Activated CD8-positive, alpha-beta T cell treated with anti-CD3 and anti-CD28 coated beads, Interleukin-2, amount 10 ng/mL, durations not matched to agents 7 days and 5 days (primary cell): ENCODE measurements around the gene ZC3H11A. TPM values are rescaled to one million over a fixed set of nuclear protein-coding genes. Genes with fewer than 3 reads are reported as not detected.

ENCODE experiments used
- ATAC-seq: fragments of 150-1000 bp; cut with Tn5 transposase; one replicate; pipeline ENCODE4 v1.10.0; 2021; ENCODE audit warnings: moderate library complexity
- CTCF ChIA-PET: fragments of 350-600 bp; sonication (Branson Sonifier 250); formaldehyde crosslinking; loops from one replicate; lab custom pipeline; 2021; ENCODE audit warnings: antibody characterized with exemption; lab: Charles Lee
- POLR2A ChIA-PET: fragments of 350-600 bp; sonication (Branson Sonifier 250); formaldehyde crosslinking; loops from one replicate; lab custom pipeline; 2021; ENCODE audit warnings: antibody characterized with exemption; lab: Charles Lee
- DNase-seq: peaks from one replicate; pipeline ENCODE4 v3.0.0-alpha.2; 2020
- H3K27ac Mint-ChIP-seq: one replicate; pipeline ENCODE4 v1.8.0; 2021; ENCODE audit warnings: mild to moderate bottlenecking, mixed read lengths
- H3K27me3 Mint-ChIP-seq: one replicate; pipeline ENCODE4 v1.8.0; 2021; ENCODE audit warnings: low read depth, mixed read lengths
- H3K36me3 Mint-ChIP-seq: one replicate; pipeline ENCODE4 v1.8.0; 2021; ENCODE audit warnings: low read depth, mixed read lengths
- H3K4me1 Mint-ChIP-seq: one replicate; pipeline ENCODE4 v1.8.0; 2021; ENCODE audit warnings: low read depth, mixed read lengths
- H3K4me3 Mint-ChIP-seq: one replicate; pipeline ENCODE4 v1.8.0; 2021; ENCODE audit warnings: mild to moderate bottlenecking, mixed read lengths
- H3K9me3 Mint-ChIP-seq: one replicate; pipeline ENCODE4 v1.8.0; 2022; ENCODE audit warnings: mixed read lengths; ENCODE audit not compliant: insufficient read depth
- total RNA-seq, 2 experiments: library from RNA; stranded (reverse); gene quantifications; one replicate each; pipeline ENCODE4 v1.2.3, GENCODE V29; 2021

Gene ZC3H11A
- total RNA-seq, 2 experiments from 2014 or later, result 79.0 to 84.0 TPM

- CTCF ChIA-PET, result interaction anchor here (0.6 to 1.9 kb wide), 17 partner anchors 10 to 276 kb away, joined by 3 to 7 read pairs (median 3); partner anchors contain the start of gene ATP2B4
- POLR2A ChIA-PET, result interaction anchor here (0.7 to 3.2 kb wide), 36 partner anchors 9 to 477 kb away, joined by 3 to 27 read pairs (median 5); partner anchors contain the start of gene ATP2B4
- Mint-ChIP-seq H3K27ac (peak overlapping the region; percentile 99), H3K4me3 (peak overlapping the region; percentile 90), H3K27me3 (no peaks in the 10 kb centered on the region), H3K9me3 (no peaks in the 10 kb centered on the region), H3K36me3 (peaks cover 16% of the 10 kb centered on the region), H3K4me1 (peaks cover 48% of the 10 kb centered on the region)
- no peak for DNase-seq
- ATAC-seq, result peak; percentile 10
Observed at GRCh38 chr1:203764105-203765028, 31.1 kb upstream of the ZC3H11A start.

- ChIA-PET CTCF (interaction anchor here (0.7 to 1.9 kb wide), 20 partner anchors 9 to 498 kb away, joined by 3 to 7 read pairs (median 3); partner anchors contain the start of gene ATP2B4), POLR2A (interaction anchor here (0.7 to 3.2 kb wide), 39 partner anchors 9 to 478 kb away, joined by 3 to 27 read pairs (median 5); partner anchors contain the start of gene ATP2B4)
- H3K27ac Mint-ChIP-seq, result peak within 1 kb of the TSS; percentile 99
- DNase-seq (peak; percentile 90), ATAC-seq (peak; percentile 86)
- H3K9me3 Mint-ChIP-seq, result no peaks in the 10 kb centered on the region
- H3K27me3 Mint-ChIP-seq, result no peaks in the 10 kb centered on the region
- H3K4me1 Mint-ChIP-seq, result peaks cover 50% of the 10 kb centered on the region
- H3K4me3 Mint-ChIP-seq, result peak within 1 kb of the TSS; percentile 90
- H3K36me3 Mint-ChIP-seq, result peaks cover 18% of the 10 kb centered on the region
Observed at GRCh38 chr1:203765029-203765837, 30.2 kb upstream of the ZC3H11A start, which contains the start of gene LAX1. Gene LAX1, plus strand, starts transcription at chr1:203765183. Its CDS starts 383 bp downstream, at chr1:203765566.

GRCh38 chr1:203768256-203768655 is 27.2 kb upstream of the ZC3H11A start:
- H3K4me3 Mint-ChIP-seq, result no peak overlapping the region
- peak overlapping the region; percentile 34 for H3K27ac Mint-ChIP-seq
- H3K9me3 Mint-ChIP-seq, result no peaks in the 10 kb centered on the region
- H3K27me3 Mint-ChIP-seq, result no peaks in the 10 kb centered on the region
- ChIA-PET CTCF (interaction anchor here (1.7 kb wide), 1 partner anchor 264 kb away, joined by 3 read pairs; no protein-coding TSS in a partner anchor), POLR2A (interaction anchor here (0.7 kb wide), 1 partner anchor 15 kb away, joined by 3 read pairs; no protein-coding TSS in a partner anchor)
- DNase-seq (no peak), ATAC-seq (no peak)
- H3K4me1 Mint-ChIP-seq, result peaks cover 47% of the 10 kb centered on the region
- peaks cover 41% of the 10 kb centered on the region for H3K36me3 Mint-ChIP-seq

DNA sequence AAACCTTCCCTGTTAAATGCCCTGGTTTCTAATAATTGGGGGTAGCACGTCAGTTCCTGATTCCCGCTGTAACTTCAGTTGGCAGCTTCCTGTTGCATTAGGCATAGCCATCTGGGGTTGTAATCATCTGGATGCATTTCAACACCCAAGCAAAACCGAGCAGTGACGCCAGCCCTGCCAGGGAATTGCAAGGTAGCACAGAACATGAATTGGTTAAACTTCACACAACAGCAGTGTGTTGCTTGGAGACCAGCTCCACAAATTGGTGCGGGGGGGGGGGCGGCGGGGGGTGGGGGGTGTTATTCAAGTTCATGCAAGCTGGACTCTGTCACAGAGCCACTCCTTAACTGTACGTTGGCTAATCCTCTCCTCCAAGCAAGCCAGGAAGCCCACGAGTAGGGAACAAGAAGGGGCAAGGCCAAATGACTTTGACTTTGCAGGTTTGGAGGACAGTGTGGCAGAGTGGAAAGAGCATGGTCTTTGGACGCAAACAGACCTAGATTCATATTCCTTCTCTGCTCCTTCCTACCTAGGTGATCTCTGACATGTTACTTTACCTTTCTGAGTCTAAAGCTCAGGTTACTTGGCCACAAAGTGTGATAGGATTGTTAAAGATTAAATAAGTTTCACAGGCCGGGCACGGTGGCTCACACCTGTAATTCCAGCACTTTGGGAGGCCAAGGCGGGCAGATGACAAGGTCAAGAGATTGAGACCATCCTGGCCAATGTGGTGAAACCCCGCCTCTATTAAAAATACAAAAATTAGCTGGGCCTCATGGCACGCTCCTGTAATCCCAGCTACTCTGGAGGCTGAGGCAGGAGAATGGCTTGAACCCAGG is 25.7 kb upstream of the ZC3H11A start:
- POLR2A ChIA-PET, result interaction anchor here (0.6 kb wide), 1 partner anchor 67 kb away, joined by 3 read pairs; no protein-coding TSS in a partner anchor
- DNase-seq (no peak), ATAC-seq (no peak)
- CTCF ChIA-PET, result interaction anchor here (0.6 kb wide), 2 partner anchors 697 to 713 kb away, joined by 3 to 4 read pairs; no protein-coding TSS in a partner anchor
- H3K27me3 Mint-ChIP-seq, result no peaks in the 10 kb centered on the region
- no peak overlapping the region for H3K4me3 Mint-ChIP-seq
- H3K36me3 Mint-ChIP-seq, result peaks cover 53% of the 10 kb centered on the region
- H3K9me3 Mint-ChIP-seq, result no peaks in the 10 kb centered on the region
- peak overlapping the region; percentile 66 for H3K27ac Mint-ChIP-seq
- H3K4me1 Mint-ChIP-seq, result peaks cover 34% of the 10 kb centered on the region

- peaks cover 19% of the 10 kb centered on the region for H3K4me1 Mint-ChIP-seq
Observed at GRCh38 chr1:203771901-203772301, 23.5 kb upstream of the ZC3H11A start.

DNA sequence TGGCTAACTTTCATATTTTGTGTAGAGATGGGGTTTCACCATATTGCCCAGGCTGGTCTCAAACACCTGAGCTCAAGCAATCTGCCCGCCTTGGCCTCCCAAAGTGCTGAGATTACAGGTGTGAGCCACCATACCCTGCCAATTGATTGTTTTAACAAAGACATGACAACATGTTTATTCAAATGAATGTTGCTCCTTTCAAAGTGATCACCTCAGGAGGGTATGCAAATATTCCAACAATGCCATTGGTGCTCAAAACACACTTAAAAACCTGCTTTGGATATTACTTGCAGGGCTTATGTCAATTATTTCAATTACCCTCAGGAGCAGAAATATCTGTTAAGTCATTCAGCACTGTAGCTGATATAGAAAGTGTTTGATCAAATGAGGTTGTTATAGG is 22.6 kb upstream of the ZC3H11A start:
- Mint-ChIP-seq H3K27me3 (no peaks in the 10 kb centered on the region), H3K27ac (no peak overlapping the region), H3K36me3 (peaks cover 61% of the 10 kb centered on the region), H3K4me1 (peaks cover 14% of the 10 kb centered on the region), H3K4me3 (no peak overlapping the region), H3K9me3 (no peaks in the 10 kb centered on the region)
- DNase-seq, result no peak
- ChIA-PET POLR2A (no interaction called here), CTCF (no interaction called here)
- ATAC-seq, result no peak

More at GRCh38 chr1:203771901-203772301, 23.5 kb upstream of the ZC3H11A start:
- no peak overlapping the region for H3K4me3 Mint-ChIP-seq
- no peaks in the 10 kb centered on the region for H3K27me3 Mint-ChIP-seq
- no peak for ATAC-seq
- ChIA-PET CTCF (no interaction called here), POLR2A (no interaction called here)
- peaks cover 63% of the 10 kb centered on the region for H3K36me3 Mint-ChIP-seq
- H3K27ac Mint-ChIP-seq, result no peak overlapping the region
- no peaks in the 10 kb centered on the region for H3K9me3 Mint-ChIP-seq
- no peak for DNase-seq

DNA sequence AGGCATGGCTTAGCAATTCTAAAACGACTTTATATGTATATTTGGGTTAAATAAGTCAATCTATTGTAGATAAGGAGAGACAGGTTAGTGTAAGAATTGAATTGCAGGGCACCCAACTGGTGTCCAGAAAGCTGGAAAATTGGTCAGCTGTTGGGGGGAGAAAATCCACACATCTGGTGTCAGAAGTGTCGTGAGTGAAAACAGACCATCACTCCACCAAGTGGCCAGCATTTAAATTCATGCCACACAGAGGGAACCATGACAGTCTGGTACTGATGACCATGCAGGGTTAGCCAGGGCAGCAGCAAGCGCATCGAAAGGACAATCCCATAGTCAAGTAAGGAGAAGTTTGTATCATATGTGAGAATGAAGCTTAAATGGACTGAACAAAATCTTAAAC is 18.8 kb upstream of the ZC3H11A start:
- Mint-ChIP-seq H3K27ac (peak overlapping the region; percentile 25), H3K4me3 (no peak overlapping the region), H3K4me1 (peaks cover 3% of the 10 kb centered on the region), H3K9me3 (no peaks in the 10 kb centered on the region), H3K36me3 (peaks cover 41% of the 10 kb centered on the region), H3K27me3 (no peaks in the 10 kb centered on the region)
- ATAC-seq (no peak), DNase-seq (no peak)
- POLR2A ChIA-PET, result interaction anchor here (0.6 to 4.6 kb wide), 3 partner anchors 11 to 25 kb away, joined by 3 to 27 read pairs (median 3); partner anchors contain the start of gene LAX1
- CTCF ChIA-PET, result interaction anchor here (0.5 to 1.1 kb wide), 4 partner anchors 9 to 182 kb away, joined by 3 to 5 read pairs (median 3); no protein-coding TSS in a partner anchor

GRCh38 chr1:203777596-203777995 is 17.8 kb upstream of the ZC3H11A start:
- Mint-ChIP-seq H3K4me1 (peaks cover 3% of the 10 kb centered on the region), H3K4me3 (no peak overlapping the region), H3K27me3 (no peaks in the 10 kb centered on the region), H3K9me3 (no peaks in the 10 kb centered on the region), H3K36me3 (peaks cover 34% of the 10 kb centered on the region), H3K27ac (no peak overlapping the region)
- ATAC-seq, result no peak
- ChIA-PET CTCF (interaction anchor here (1.0 to 1.1 kb wide), 3 partner anchors 8 to 75 kb away, joined by 3 to 5 read pairs (median 3); no protein-coding TSS in a partner anchor), POLR2A (interaction anchor here (1.5 to 4.6 kb wide), 2 partner anchors 12 to 16 kb away, joined by 3 to 27 read pairs; partner anchors contain the start of gene LAX1)
- DNase-seq, result no peak

DNA sequence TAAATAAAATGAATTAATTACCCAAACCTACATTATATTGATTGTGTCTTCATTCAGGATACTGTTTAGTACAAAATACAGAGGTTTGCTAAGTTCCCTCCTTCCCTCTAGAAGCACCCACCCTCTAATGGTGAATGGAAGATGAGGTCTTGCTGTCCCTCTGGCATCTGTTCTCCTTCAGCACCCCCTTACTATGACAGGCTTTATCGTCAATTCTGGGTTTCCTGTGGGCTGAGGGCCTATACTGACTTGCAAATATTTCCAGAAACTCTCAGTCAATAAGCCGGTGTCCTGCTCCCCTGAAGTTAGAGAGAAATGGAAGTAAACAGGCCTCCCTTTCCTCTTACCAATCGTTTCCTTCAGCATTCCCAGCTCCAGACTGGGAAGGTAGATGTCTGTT is 17.3 kb upstream of the ZC3H11A start:
- Mint-ChIP-seq H3K9me3 (no peaks in the 10 kb centered on the region), H3K36me3 (peaks cover 29% of the 10 kb centered on the region), H3K27me3 (no peaks in the 10 kb centered on the region), H3K27ac (no peak overlapping the region), H3K4me3 (no peak overlapping the region), H3K4me1 (peaks cover 3% of the 10 kb centered on the region)
- DNase-seq, result no peak
- CTCF ChIA-PET, result no interaction called here
- no peak for ATAC-seq
- POLR2A ChIA-PET, result interaction anchor here (4.6 kb wide), 1 partner anchor 13 kb away, joined by 27 read pairs; the partner anchor contains the start of gene LAX1

GRCh38 chr1:203778789-203779188 is 16.6 kb upstream of the ZC3H11A start:
- H3K4me1 Mint-ChIP-seq, result peaks cover 3% of the 10 kb centered on the region
- peaks cover 26% of the 10 kb centered on the region for H3K36me3 Mint-ChIP-seq
- ATAC-seq (no peak), DNase-seq (no peak)
- no peaks in the 10 kb centered on the region for H3K27me3 Mint-ChIP-seq
- ChIA-PET CTCF (no interaction called here), POLR2A (no interaction called here)
- H3K4me3 Mint-ChIP-seq, result no peak overlapping the region
- H3K27ac Mint-ChIP-seq, result no peak overlapping the region
- no peaks in the 10 kb centered on the region for H3K9me3 Mint-ChIP-seq
